H9 (cell line): Measurements from ENCODE around the gene LPO. TPM values are rescaled to one million over a fixed set of nuclear protein-coding genes. Genes with fewer than 3 reads are reported as not detected.

ENCODE experiments used
- DNase-seq: peaks from one replicate; pipeline ENCODE4 v3.0.0-alpha.2; 2017
- H2AFZ ChIP-seq: one replicate; pipeline ENCODE4 v1.6.1; 2013; ENCODE audit warnings: mild to moderate bottlenecking, low read length, control low read depth, moderate library complexity
- H2AK5ac ChIP-seq: 2 replicates; pipeline ENCODE4 v1.6.1; 2013; ENCODE audit warnings: low read length, control low read depth, mixed read lengths; ENCODE audit not compliant: insufficient read length
- H2BK120ac ChIP-seq: one replicate; pipeline ENCODE4 v1.6.1; 2013; ENCODE audit warnings: low read depth, mild to moderate bottlenecking, low read length, control low read depth, inconsistent platforms; ENCODE audit not compliant: poor library complexity, severe bottlenecking
- H2BK12ac ChIP-seq: 2 replicates; pipeline ENCODE4 v1.6.1; 2013; ENCODE audit warnings: low read length, control low read depth, mixed read lengths, low read depth; ENCODE audit not compliant: insufficient read length
- H2BK15ac ChIP-seq: 2 replicates; pipeline ENCODE4 v1.6.1; 2013; ENCODE audit warnings: low read depth, low read length, control low read depth
- H2BK20ac ChIP-seq: one replicate; pipeline ENCODE4 v1.6.1; 2013; ENCODE audit warnings: low read depth, mild to moderate bottlenecking, low read length, control low read depth, inconsistent platforms; ENCODE audit not compliant: poor library complexity, severe bottlenecking
- H2BK5ac ChIP-seq: 2 replicates; pipeline ENCODE4 v1.6.1; 2013; ENCODE audit warnings: low read length, control low read depth, mixed read lengths; ENCODE audit not compliant: insufficient read length
- H3K14ac ChIP-seq: 2 replicates; pipeline ENCODE4 v1.6.1; 2013; ENCODE audit warnings: low read length, control low read depth; ENCODE audit not compliant: insufficient read depth
- H3K18ac ChIP-seq: 2 replicates; pipeline ENCODE4 v1.6.1; 2013; ENCODE audit warnings: low read depth, mild to moderate bottlenecking, mixed read lengths, low read length, control low read depth; ENCODE audit not compliant: insufficient read length
- H3K23ac ChIP-seq: 2 replicates; pipeline ENCODE4 v1.6.1; 2013; ENCODE audit warnings: low read length, control low read depth, mixed read lengths, low read depth; ENCODE audit not compliant: insufficient read length
- H3K23me2 ChIP-seq: 2 replicates; pipeline ENCODE4 v1.6.1; 2013; ENCODE audit warnings: low read depth, mild to moderate bottlenecking, mixed read lengths, low read length, control low read depth; ENCODE audit not compliant: insufficient read length, poor library complexity, severe bottlenecking
- H3K27ac ChIP-seq: 2 replicates; pipeline ENCODE4 v1.5.1; 2013; ENCODE audit warnings: low read length, control low read depth, mixed read lengths, low read depth; ENCODE audit not compliant: insufficient read length
- H3K27me3 ChIP-seq: 2 replicates; pipeline ENCODE4 v1.6.1; 2013; ENCODE audit warnings: low read length, control low read depth, inconsistent platforms; ENCODE audit not compliant: insufficient read depth
- H3K4ac ChIP-seq: 2 replicates; pipeline ENCODE4 v1.6.1; 2013; ENCODE audit warnings: low read depth, mild to moderate bottlenecking, control low read depth, inconsistent platforms, low read length, moderate library complexity
- H3K4me1 ChIP-seq: 2 replicates; pipeline ENCODE4 v1.6.1; 2013; ENCODE audit warnings: low read length, control low read depth, inconsistent platforms; ENCODE audit not compliant: insufficient read depth
- H3K4me2 ChIP-seq: 2 replicates; pipeline ENCODE4 v1.6.1; 2013; ENCODE audit warnings: low read length, control low read depth, mixed read lengths; ENCODE audit not compliant: insufficient read length, insufficient read depth
- H3K56ac ChIP-seq: 2 replicates; pipeline ENCODE4 v1.6.1; 2013; ENCODE audit warnings: low read depth, mild to moderate bottlenecking, mixed read lengths, low read length, control low read depth; ENCODE audit not compliant: insufficient read length
- H3K79me1 ChIP-seq: 2 replicates; pipeline ENCODE4 v1.6.1; 2013; ENCODE audit warnings: low read depth, mild to moderate bottlenecking, moderate library complexity, low read length, control low read depth, inconsistent platforms; ENCODE audit not compliant: insufficient read depth, poor library complexity, severe bottlenecking
- H3K79me2 ChIP-seq: 2 replicates; pipeline ENCODE4 v1.6.1; 2013; ENCODE audit warnings: low read length, control low read depth, inconsistent platforms; ENCODE audit not compliant: insufficient read depth
- H3K9ac ChIP-seq: 2 replicates; pipeline ENCODE4 v1.6.1; 2013; ENCODE audit warnings: low read length, control low read depth, mixed read lengths; ENCODE audit not compliant: insufficient read length; ENCODE audit errors: extremely low read depth
- H3K9me3 ChIP-seq: one replicate; pipeline ENCODE4 v1.6.1; 2013; ENCODE audit warnings: low read depth, low read length, inconsistent platforms; ENCODE audit not compliant: control insufficient read depth
- H3T11ph ChIP-seq: one replicate; pipeline ENCODE4 v1.6.1; 2013; ENCODE audit warnings: mild to moderate bottlenecking, low read length, control low read depth, inconsistent platforms
- H4K20me1 ChIP-seq: one replicate; pipeline ENCODE4 v1.6.1; 2013; ENCODE audit not compliant: control insufficient read depth, insufficient read length, insufficient read depth
- H4K5ac ChIP-seq: 2 replicates; pipeline ENCODE4 v1.6.1; 2013; ENCODE audit warnings: low read depth, mild to moderate bottlenecking, mixed read lengths, low read length, control low read depth; ENCODE audit not compliant: insufficient read length
- H4K8ac ChIP-seq: replicated peaks from 2 replicates; pipeline ENCODE4 v1.6.1; 2013; ENCODE audit warnings: low read length, control low read depth, mixed read lengths, low read depth; ENCODE audit not compliant: insufficient read length
- H4K91ac ChIP-seq: 2 replicates; pipeline ENCODE4 v1.6.1; 2013; ENCODE audit warnings: low read depth, mild to moderate bottlenecking, moderate library complexity, mixed read lengths, low read length, control low read depth; ENCODE audit not compliant: insufficient read length
- H3K27ac Mint-ChIP-seq, 3 experiments: 2 replicates in 2 of 3; 3 replicates in 1 of 3; pipeline ENCODE4 v1.8.0; 2020 to 2021; ENCODE audit warnings: mixed read lengths in 3 of 3, mild to moderate bottlenecking in 1 of 3, moderate library complexity in 1 of 3
- H3K27me3 Mint-ChIP-seq: 2 replicates; pipeline ENCODE4 v1.8.0; 2021; ENCODE audit warnings: low read depth, mild to moderate bottlenecking, moderate library complexity, mixed read lengths
- H3K36me3 Mint-ChIP-seq, 3 experiments: 2 replicates in 2 of 3; 3 replicates in 1 of 3; pipeline ENCODE4 v1.8.0; 2020 to 2021; ENCODE audit warnings: low read depth in 3 of 3, mixed read lengths in 3 of 3; ENCODE audit not compliant: insufficient read depth in 1 of 3
- H3K4me1 Mint-ChIP-seq, 2 experiments: 2 replicates each; pipeline ENCODE4 v1.8.0; 2020; ENCODE audit warnings: mixed read lengths in 2 of 2
- H3K4me3 Mint-ChIP-seq, 2 experiments: 2 replicates in 1 of 2; 3 replicates in 1 of 2; pipeline ENCODE4 v1.8.0; 2020 to 2021; ENCODE audit warnings: mild to moderate bottlenecking in 2 of 2, mixed read lengths in 2 of 2, moderate library complexity in 1 of 2
- H3K9me3 Mint-ChIP-seq, 2 experiments: 2 replicates in 1 of 2; 3 replicates in 1 of 2; pipeline ENCODE4 v1.8.0; 2020; ENCODE audit warnings: mild to moderate bottlenecking in 2 of 2, mixed read lengths in 2 of 2, moderate library complexity in 1 of 2
- CTCF ChIP-seq: fragments of 200-600 bp; sonication (generic); conservative IDR thresholded peaks from 3 replicates; pipeline ENCODE4 v1.8.0; 2021; ENCODE audit warnings: antibody characterized with exemption, mild to moderate bottlenecking
- WGBS: extraction: QIAGEN DNeasy Blood & Tissue Kit; methylation state at CpG from one replicate; pipeline ENCODE4 v1.1.7; 2013; ENCODE audit warnings: missing lambda C conversion rate, low lambda C conversion rate, mixed read lengths; ENCODE audit not compliant: insufficient read length; ENCODE audit errors: extremely low coverage; 5-methylcytosine and 5-hydroxymethylcytosine counted together
- total RNA-seq: library from RNA; stranded (reverse); gene quantifications from 2 replicates; pipeline ENCODE4 v1.2.1, GENCODE V29; 2021

LPO gene
- total RNA-seq, 1 experiment from 2014 or later: 0.17 TPM

GRCh38 chr17:58253082-58253481, 14.7 kb downstream of the LPO start:
- H4K5ac ChIP-seq: no peak overlapping the region
- Mint-ChIP-seq H3K36me3 (peaks cover 0 to 6% (median 6%) of the 10 kb centered on the region in 3 experiments; a peak in 4 of 7 replicates), H3K9me3 (peaks cover 9% of the 10 kb centered on the region in 2 experiments), H3K27me3 (peaks cover 81% of the 10 kb centered on the region), H3K4me1 (peaks cover 5 to 13% of the 10 kb centered on the region in 2 experiments), H3K4me3 (no peak overlapping the region), H3K27ac (no peak overlapping the region)
- H2BK15ac ChIP-seq: no peak overlapping the region
- H3K27me3 ChIP-seq: peaks cover 32% of the 10 kb centered on the region
- no peak overlapping the region for H3T11ph ChIP-seq
- no peak overlapping the region for H3K4me2 ChIP-seq
- no peak overlapping the region for H4K91ac ChIP-seq
- no peak overlapping the region for H2BK5ac ChIP-seq
- H3K23ac ChIP-seq: no peak overlapping the region
- no peaks in the 10 kb centered on the region for H4K20me1 ChIP-seq
- no peak overlapping the region for H3K18ac ChIP-seq
- no peaks in the 10 kb centered on the region; the same call in 1 of the 2 replicates for H3K4me1 ChIP-seq
- no peak overlapping the region for H3K14ac ChIP-seq
- no peaks in the 10 kb centered on the region for H3K79me2 ChIP-seq
- peaks cover 8% of the 10 kb centered on the region for H3K9me3 ChIP-seq
- H3K79me1 ChIP-seq: no peaks in the 10 kb centered on the region
- H3K27ac ChIP-seq: no peak overlapping the region
- no peak overlapping the region for H3K4ac ChIP-seq
- H3K9ac ChIP-seq: no peak overlapping the region
- WGBS: 100% methylated on average over 1 of the region's 3 CpGs
- H2AFZ ChIP-seq: no peak overlapping the region
- H3K56ac ChIP-seq: no peak overlapping the region
- H2AK5ac ChIP-seq: no peak overlapping the region
- no peak for TF ChIP-seq CTCF
- no peak overlapping the region for H2BK12ac ChIP-seq
- H2BK120ac ChIP-seq: no peak overlapping the region
- no peak overlapping the region for H2BK20ac ChIP-seq
- H4K8ac ChIP-seq: no peak overlapping the region
- no peak for DNase-seq
- H3K23me2 ChIP-seq: peaks cover 8% of the 10 kb centered on the region
